AG09319 (cell line): Measurements from ENCODE around the gene TSTD2.
A peak's percentile ranks its signal among the peaks of the same experiment; 100 is the strongest.

Experiments
- DNase-seq: peaks from one replicate; pipeline ENCODE4 v3.0.0-alpha.2; 2010; ENCODE audit warnings: low read depth; ENCODE audit errors: extremely low read depth
- CTCF ChIP-seq: IDR thresholded peaks from 2 replicates; pipeline ENCODE4 v1.5.1; 2011; ENCODE audit warnings: low read depth, mild to moderate bottlenecking, inconsistent platforms, low read length, moderate library complexity

The TSTD2 gene

DNA sequence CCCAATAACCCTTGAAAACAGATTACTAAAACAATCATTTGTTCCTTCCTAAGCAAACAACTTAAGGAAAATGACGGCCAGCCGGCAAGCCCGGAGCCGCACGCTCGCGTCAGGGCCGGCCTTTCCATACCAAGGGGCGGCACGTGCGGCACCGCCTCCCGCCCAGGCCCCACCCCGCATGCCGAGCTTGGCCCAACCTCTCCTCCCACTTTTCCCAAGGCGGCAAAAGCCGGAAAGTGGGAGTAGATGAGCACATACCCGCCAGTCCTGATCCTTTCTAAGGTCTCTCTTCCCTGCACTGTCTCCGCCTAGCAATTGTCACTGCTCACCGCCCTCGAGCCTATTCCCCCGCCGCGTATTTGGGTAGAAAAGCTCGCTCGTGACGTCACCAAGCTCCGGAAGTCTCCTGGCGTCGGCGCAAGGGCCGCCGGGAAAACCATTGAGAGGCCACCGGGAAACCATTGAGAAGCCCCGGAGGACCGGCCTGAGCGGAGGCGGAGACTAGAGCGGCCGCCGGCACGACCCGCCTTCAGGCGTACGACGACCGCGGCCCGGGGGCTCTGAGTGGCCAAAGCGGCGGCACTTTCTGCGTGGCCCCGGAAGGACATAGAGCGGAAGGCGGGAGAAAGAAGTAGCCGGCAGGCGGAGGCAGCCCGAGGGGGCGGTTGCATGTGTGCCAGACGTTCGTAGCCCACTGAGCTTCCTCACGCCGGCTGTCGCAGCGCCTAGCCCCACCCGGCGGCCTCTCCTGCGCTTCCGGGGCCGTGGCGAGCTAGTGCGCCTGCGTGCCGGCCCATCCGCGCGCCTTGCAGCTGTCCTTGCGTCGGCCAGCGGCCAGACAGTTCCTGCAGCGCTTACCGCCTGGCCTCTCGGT is at the start of gene TSTD2, which contains the start of gene NCBP1:
TSS of gene TSTD2 (minus strand) at position 384 of the 874 bp plus-strand sequence. CDS start 5,806 bp downstream, outside the sequence.
TSS of gene NCBP1 (plus strand) at position 837 of the 874 bp plus-strand sequence. CDS start 61 bp downstream, outside the sequence.
- no peak for TF ChIP-seq CTCF
- DNase-seq = peak; percentile 96

DNA sequence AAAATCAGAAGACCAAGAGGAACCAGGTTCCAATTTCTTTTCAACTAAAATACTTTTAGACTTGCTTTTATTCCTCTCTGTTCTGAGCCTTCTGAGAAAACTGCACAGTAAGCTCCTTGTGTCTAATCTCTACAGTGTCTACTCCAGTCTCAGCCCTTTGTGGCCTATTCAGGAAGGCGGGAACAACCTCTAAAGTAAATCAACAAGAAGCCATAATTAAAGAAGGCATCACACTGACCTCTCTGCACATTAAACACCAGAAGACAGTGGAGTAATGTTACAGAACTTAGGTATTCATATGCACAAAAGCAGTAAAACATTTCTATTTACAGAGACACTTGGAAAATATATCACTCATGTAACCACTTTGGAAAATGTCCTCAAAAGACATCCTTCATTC is 49.1 kb upstream of the TSTD2 start:
- no peak for DNase-seq
- no peak for TF ChIP-seq CTCF

- TF ChIP-seq CTCF = no peak
- no peak for DNase-seq
Observed at GRCh38 chr9:97675655-97676054, 42.5 kb upstream of the TSTD2 start.

- TF ChIP-seq CTCF = no peak
- no peak for DNase-seq
Observed at GRCh38 chr9:97673922-97674321, 40.8 kb upstream of the TSTD2 start.

DNA sequence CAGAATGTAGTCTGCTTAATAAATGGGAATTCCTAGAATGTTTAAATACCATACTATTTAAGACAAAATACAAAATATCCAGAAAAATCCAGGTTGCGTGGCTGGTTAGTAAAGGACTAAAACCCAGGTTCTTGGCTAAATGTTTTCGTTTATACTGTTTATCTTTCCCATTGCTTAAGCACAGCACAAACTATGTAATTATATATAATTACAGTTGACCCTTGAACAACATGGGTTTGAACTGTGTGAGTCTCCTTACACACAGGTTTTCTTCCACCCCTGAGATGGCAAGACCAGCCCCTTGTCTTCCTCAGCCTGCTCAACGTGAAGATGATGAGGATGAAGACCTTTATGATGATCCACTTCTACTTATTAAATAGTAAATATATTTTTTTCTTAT is 39.2 kb upstream of the TSTD2 start:
- DNase-seq = no peak
- TF ChIP-seq CTCF = no peak

DNA sequence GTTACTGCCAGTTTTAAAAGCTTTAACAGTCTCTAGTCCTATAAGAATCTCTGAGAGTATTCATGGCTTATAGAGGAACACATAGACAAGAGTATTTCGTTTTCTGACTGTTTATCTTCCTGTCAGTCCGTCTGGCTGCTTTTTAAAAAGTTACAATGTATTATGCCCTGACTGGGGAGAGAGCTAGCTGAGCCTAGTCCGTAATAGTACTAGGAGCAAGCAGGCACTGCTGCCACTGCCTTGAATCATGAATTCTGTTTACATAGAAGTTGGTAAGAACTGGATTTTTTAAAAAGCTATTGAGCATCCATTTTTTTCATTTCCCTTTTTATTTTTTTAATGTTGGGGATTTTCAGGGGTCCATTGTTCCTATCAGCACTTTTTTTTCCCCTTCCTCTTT is 37.4 kb upstream of the TSTD2 start:
- DNase-seq = no peak
- TF ChIP-seq CTCF = no peak

DNA sequence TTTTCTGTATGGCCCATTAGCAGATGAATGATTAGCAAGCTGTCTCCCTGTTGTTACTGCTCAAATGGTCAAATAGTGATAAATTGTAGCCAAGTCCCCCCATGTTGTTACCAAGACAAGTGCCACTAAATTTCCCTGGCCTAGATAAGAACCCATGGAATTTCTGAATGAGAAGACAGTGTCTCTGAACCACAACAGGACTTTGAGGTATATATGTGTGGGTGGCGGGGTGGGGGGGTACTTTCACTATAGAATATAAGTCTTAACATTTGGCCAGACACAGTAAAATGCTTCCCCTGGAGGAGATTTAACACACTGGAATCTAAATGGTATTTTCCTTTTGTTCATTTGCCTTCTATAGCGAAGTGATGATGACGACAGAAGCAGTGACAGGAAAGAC is 35.3 kb upstream of the TSTD2 start:
- TF ChIP-seq CTCF = no peak
- no peak for DNase-seq
